Liver (tissue), 3 donors: ENCODE results near the gene LMOD3.

ENCODE experiments used
- EGR1 ChIP-seq, 2 donors: IDR thresholded peaks; 2 replicates each; pipeline ENCODE4 v1.6.1; 2016 to 2018; ENCODE audit warnings: antibody characterized with exemption in 2 of 2, low read depth in 2 of 2
- FOXA1 ChIP-seq: IDR thresholded peaks from 2 replicates; pipeline ENCODE4 v1.6.1; 2016; ENCODE audit warnings: antibody characterized with exemption
- GABPA ChIP-seq, 2 donors: IDR thresholded peaks in 1 of 2; conservative IDR thresholded peaks in 1 of 2; 2 replicates each; pipeline ENCODE4 v1.6.1; 2016; ENCODE audit warnings: antibody characterized with exemption in 2 of 2, mild to moderate bottlenecking in 1 of 2, moderate library complexity in 1 of 2
- JUND ChIP-seq, 2 donors: IDR thresholded peaks; 2 replicates each; pipeline ENCODE4 v1.6.1; 2016; ENCODE audit warnings: antibody characterized with exemption in 2 of 2
- NR2F2 ChIP-seq: IDR thresholded peaks from 2 replicates; pipeline ENCODE4 v1.6.1; 2016; ENCODE audit warnings: antibody characterized with exemption
- RAD21 ChIP-seq, 2 donors: IDR thresholded peaks; 2 replicates each; pipeline ENCODE4 v1.6.1; 2016; ENCODE audit warnings: antibody characterized with exemption in 2 of 2, mild to moderate bottlenecking in 2 of 2
- SP1 ChIP-seq: IDR thresholded peaks from 2 replicates; pipeline ENCODE4 v1.6.1; 2018; ENCODE audit warnings: antibody characterized with exemption, mild to moderate bottlenecking
- YY1 ChIP-seq: IDR thresholded peaks from 2 replicates; pipeline ENCODE4 v1.6.1; 2016; ENCODE audit warnings: antibody characterized with exemption, mild to moderate bottlenecking
- TF ChIP-seq, protein P1 (sequence below): IDR thresholded peaks from 2 replicates; pipeline ENCODE4 v1.6.1; 2016; ENCODE audit warnings: antibody characterized with exemption
- TF ChIP-seq, protein P2 (sequence below): IDR thresholded peaks from 2 replicates; pipeline ENCODE4 v1.6.1; 2016; ENCODE audit warnings: antibody characterized with exemption
- TF ChIP-seq, protein P3 (sequence below): fragments of 150-350 bp; IDR thresholded peaks from 2 replicates; pipeline ENCODE4 v1.5.1; 2017; ENCODE audit warnings: improper control_type of control experiment, low read depth, low read length; ENCODE audit not compliant: missing input control
- TF ChIP-seq, protein P4 (sequence below): IDR thresholded peaks from 2 replicates; pipeline ENCODE4 v1.6.1; 2016; ENCODE audit warnings: antibody characterized with exemption
- TF ChIP-seq, protein P5 (sequence below): IDR thresholded peaks from 2 replicates; pipeline ENCODE4 v1.6.1; 2016; ENCODE audit warnings: antibody characterized with exemption, mild to moderate bottlenecking
- donor health status: healthy.
- donor health status: healthy.

DNA sequence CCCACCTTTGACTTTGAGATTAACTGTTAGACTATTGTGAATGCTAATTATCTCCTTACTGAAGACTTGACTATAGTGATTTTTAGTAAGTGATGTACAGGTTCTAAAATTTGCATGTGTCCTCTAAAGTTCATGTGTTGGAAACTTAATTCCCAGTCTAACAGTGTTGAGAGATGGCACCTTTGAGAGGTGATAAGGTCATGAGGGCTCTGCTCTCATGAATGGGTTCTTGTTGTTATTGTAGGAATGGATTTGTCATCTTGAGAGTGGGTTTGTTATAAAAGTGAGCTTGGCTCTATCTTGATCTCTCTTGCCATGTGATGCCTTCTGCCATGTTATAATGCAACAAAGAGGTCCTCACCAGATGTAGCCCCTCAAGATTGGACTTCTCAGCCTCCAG lies 18.9 kb upstream of the LMOD3 start:
- TF ChIP-seq, protein P1, sequence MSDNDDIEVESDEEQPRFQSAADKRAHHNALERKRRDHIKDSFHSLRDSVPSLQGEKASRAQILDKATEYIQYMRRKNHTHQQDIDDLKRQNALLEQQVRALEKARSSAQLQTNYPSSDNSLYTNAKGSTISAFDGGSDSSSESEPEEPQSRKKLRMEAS = no peak
- TF ChIP-seq, protein P2, sequence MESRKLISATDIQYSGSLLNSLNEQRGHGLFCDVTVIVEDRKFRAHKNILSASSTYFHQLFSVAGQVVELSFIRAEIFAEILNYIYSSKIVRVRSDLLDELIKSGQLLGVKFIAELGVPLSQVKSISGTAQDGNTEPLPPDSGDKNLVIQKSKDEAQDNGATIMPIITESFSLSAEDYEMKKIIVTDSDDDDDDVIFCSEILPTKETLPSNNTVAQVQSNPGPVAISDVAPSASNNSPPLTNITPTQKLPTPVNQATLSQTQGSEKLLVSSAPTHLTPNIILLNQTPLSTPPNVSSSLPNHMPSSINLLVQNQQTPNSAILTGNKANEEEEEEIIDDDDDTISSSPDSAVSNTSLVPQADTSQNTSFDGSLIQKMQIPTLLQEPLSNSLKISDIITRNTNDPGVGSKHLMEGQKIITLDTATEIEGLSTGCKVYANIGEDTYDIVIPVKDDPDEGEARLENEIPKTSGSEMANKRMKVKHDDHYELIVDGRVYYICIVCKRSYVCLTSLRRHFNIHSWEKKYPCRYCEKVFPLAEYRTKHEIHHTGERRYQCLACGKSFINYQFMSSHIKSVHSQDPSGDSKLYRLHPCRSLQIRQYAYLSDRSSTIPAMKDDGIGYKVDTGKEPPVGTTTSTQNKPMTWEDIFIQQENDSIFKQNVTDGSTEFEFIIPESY = no peak
- TF ChIP-seq, protein P3, sequence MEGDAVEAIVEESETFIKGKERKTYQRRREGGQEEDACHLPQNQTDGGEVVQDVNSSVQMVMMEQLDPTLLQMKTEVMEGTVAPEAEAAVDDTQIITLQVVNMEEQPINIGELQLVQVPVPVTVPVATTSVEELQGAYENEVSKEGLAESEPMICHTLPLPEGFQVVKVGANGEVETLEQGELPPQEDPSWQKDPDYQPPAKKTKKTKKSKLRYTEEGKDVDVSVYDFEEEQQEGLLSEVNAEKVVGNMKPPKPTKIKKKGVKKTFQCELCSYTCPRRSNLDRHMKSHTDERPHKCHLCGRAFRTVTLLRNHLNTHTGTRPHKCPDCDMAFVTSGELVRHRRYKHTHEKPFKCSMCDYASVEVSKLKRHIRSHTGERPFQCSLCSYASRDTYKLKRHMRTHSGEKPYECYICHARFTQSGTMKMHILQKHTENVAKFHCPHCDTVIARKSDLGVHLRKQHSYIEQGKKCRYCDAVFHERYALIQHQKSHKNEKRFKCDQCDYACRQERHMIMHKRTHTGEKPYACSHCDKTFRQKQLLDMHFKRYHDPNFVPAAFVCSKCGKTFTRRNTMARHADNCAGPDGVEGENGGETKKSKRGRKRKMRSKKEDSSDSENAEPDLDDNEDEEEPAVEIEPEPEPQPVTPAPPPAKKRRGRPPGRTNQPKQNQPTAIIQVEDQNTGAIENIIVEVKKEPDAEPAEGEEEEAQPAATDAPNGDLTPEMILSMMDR = no peak
- TF ChIP-seq SP1 (no peak), RAD21 (IDR thresholded peaks at IDR 0.05) (no peak), YY1 (no peak), EGR1 (IDR thresholded peaks at IDR 0.05; ENCODE audit: low read depth in 2 of 2) (no peak), FOXA1 (no peak), NR2F2 (no peak), GABPA (IDR thresholded peaks at IDR 0.05 in 1 of 2, conservative IDR thresholded peaks at IDR 0.05 in 1 of 2) (no peak), JUND (IDR thresholded peaks at IDR 0.05) (no peak)
- TF ChIP-seq, protein P4, sequence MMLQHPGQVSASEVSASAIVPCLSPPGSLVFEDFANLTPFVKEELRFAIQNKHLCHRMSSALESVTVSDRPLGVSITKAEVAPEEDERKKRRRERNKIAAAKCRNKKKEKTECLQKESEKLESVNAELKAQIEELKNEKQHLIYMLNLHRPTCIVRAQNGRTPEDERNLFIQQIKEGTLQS = no peak
- TF ChIP-seq, protein P5, sequence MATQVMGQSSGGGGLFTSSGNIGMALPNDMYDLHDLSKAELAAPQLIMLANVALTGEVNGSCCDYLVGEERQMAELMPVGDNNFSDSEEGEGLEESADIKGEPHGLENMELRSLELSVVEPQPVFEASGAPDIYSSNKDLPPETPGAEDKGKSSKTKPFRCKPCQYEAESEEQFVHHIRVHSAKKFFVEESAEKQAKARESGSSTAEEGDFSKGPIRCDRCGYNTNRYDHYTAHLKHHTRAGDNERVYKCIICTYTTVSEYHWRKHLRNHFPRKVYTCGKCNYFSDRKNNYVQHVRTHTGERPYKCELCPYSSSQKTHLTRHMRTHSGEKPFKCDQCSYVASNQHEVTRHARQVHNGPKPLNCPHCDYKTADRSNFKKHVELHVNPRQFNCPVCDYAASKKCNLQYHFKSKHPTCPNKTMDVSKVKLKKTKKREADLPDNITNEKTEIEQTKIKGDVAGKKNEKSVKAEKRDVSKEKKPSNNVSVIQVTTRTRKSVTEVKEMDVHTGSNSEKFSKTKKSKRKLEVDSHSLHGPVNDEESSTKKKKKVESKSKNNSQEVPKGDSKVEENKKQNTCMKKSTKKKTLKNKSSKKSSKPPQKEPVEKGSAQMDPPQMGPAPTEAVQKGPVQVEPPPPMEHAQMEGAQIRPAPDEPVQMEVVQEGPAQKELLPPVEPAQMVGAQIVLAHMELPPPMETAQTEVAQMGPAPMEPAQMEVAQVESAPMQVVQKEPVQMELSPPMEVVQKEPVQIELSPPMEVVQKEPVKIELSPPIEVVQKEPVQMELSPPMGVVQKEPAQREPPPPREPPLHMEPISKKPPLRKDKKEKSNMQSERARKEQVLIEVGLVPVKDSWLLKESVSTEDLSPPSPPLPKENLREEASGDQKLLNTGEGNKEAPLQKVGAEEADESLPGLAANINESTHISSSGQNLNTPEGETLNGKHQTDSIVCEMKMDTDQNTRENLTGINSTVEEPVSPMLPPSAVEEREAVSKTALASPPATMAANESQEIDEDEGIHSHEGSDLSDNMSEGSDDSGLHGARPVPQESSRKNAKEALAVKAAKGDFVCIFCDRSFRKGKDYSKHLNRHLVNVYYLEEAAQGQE = no peak
